GM19324 (cell line): ENCODE measurements around the gene PHYH.
"Not testable (repeated sequence)": the region's sequence is repeated elsewhere in the genome, so short reads cannot be mapped to it uniquely, and the experiment has no call there.

Source experiments
- ATAC-seq: cut with Tn5 transposase; IDR thresholded peaks from one replicate; pipeline ENCODE4 v1.9.1; 2021; ENCODE audit warnings: mild to moderate bottlenecking, moderate library complexity; ENCODE audit not compliant: unreplicated experiment, low FRiP score

The PHYH gene

DNA sequence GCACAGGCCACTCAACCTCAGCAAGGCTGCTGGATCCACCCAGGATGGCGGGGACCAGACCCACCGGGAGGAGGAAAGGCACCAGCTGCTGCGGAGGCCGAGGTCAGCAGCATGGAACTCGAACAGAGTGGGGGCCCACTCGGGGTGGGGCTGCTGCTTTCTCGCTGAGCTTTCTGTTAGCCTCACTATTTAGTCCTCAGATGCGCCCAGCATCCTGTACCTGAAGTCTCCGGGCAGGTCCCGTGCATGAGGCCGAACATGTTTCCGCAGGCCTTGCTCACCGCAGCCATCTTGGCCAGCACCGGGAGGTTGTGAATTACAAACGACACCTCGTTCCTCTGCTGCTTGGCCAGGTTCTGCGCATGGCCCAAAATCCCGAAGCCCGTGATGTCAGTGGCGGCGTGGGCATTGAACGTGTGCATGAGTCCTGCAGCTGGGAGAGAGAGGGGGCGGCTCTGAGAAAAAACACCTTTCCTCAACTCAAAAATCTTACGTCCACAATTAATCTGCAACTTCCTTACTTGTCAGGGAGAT lies 22.8 kb upstream of the PHYH start:
- no peak for ATAC-seq

DNA sequence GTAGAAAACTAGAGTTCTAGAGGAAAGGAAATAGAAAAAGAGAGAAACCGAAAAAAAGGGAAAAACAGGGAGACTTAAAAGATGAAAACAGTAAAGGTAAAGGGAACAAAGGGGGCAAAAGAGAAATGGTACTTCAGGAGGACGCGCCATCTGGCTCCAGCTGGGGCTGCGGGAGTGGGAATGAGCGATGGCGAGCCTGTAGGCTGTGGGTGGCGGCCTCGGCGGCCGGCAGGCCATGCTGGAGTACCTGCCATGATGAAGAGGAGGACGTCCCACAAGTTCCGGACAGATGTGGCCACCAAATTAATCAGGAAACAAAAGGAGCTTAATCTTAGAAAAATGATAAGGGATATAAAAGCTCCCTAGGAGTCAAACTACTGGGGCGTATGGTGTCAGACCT lies 21.7 kb upstream of the PHYH start:
- no peak for ATAC-seq

DNA sequence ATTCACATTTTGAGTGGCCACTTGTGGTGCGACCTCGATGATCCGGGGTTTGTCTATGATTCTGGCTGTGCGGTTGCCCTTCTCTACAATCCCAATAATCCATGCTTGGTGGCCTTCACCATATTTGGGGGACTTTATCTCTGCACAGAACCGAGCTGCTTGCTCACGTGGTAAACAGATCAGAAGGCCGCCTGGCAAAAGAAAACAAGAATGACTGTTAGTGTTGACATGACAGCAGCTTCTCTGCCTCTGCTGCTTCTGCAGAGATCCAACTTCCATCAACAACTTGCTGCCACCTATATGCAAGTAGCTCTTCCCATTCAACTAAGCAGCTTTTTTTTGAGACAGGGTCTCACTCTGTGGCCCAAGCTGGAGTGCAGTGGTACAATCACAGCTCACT lies 19.3 kb upstream of the PHYH start:
- no peak for ATAC-seq

DNA sequence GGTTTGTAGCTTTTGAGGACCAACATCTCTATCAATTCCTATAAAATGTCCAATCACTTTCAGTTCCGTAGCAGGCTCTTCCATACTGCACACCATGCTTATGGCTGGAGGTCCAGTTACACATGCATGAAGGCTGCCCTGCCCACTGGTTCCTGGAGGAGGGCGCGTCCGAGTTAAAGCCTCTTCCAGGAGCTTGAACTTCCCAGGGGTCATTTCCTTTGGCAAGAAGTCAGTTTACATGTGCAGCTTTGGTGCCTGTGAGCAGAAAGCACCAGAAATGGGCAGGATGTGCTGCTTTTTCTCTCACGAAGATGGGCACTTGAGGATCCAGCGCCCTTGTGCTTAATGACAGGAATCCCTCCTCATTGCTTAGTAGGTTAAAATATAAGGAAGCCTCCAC lies 17.6 kb upstream of the PHYH start:
- ATAC-seq: no peak

DNA sequence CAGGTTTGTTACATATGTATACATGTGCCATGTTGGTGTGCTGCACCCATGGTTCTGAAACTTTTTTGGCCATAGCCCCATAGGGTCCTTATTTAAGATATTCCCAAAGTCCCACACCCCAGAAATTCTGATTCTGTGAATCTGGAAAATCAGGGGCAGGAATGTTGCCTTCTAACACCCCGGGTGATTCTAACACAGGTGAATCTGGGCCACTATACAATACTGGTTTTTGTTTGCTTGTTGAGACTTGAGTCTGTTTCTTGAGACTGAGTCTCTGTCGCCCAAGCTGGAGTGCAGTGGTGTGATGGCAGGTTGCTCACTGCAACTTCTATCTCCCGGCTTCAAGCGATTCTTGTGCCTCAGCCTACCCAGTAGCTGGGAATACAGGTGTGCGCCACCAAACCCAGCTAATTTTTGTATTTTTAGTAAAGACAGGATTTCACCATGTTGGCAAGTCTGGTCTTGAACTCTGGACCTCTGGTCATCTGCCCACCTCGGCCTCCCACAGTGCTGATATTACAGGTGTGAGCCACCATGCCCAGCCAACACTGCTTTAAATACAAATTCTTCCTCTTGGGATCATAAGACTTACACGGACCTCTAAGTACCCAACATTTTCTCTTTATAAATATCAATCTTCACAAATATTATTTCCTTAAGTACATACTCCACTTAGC lies 16.9 kb upstream of the PHYH start:
- ATAC-seq: no peak

DNA sequence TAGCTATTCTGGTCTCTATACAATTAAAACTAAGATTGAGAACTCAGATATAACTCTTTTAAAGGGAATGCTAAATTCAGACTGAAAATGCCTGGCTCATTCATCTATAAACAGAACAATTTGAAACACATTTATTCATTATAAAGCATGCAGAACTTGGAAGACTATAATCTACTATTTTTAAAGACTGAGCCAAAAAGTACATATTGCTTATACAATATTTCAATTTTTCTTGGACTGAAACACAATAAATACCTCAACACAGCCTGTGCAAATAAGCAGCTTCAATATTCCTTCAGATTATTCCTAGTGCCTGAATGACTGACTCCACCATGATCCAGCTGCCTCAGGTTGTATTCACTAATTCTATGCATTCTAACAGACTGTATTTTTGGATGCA lies 15.5 kb upstream of the PHYH start:
- no peak for ATAC-seq

DNA sequence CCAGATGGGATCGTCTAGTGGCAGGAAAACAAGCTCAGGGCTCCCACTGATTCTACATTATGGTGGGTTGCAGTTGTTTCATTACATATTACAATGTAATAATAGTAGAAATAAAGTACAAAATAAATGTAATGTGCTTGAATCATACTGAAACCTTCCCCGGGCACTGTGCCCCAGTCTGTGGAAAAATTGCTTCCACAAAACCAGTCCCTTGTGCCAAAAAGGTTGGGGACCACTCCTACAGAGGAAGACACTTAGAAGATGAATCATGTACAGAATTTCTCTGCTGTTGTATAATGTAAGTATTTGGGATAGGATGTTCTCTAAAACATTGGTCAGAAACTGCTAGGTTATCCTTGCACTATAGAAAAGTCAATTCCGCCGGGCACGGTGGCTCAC lies 11.3 kb upstream of the PHYH start:
- no peak for ATAC-seq

DNA sequence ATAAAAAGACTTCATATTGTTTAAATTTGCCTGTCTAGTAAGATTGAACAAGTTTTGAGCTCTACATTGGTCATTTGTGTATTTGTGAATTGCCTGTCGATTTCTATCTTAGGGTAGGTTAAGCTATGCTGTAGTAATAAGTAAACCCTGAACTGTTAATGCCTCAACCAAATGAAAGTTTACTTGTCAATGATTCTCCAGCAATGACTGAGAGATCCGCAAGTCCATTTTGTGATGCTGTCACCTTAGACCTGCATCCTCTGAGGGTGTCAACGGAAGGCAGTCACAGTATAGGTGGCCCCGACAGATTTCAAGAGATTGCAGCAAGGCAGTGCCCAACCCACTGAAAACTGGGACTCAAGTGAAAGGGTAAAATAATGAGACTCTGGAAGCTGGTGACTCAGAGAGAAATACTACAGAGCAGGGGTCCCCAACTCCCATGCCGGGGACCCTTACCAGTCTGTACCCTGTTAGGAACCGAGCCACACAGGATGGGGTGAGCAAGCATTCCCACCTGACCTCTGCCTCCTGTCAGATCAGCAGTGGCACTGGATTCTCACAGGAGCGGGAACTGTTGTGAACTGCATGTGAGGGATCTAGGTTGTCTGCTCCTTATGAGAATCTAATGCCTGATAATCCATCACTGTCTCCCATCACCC lies 10.8 kb upstream of the PHYH start:
- no peak for ATAC-seq

DNA sequence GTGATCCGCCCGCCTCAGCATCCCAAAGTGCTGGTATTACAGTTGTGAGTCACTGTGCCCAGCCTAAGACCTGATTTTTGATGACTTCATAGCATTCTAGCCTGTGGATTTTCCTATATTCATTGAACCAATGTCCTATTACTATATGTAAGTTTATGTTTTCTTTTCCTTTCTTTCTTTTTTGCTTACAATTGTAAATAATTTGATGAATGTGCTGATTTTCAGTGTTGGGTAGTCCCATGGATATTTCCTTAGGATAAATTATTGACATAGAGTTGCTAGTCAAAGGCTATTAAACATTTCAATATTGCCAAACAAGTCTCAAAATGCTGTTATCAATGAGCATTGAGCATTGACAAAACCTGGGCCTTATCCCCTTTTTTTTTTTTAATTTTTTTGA lies 9.9 kb upstream of the PHYH start:
- ATAC-seq: no peak

DNA sequence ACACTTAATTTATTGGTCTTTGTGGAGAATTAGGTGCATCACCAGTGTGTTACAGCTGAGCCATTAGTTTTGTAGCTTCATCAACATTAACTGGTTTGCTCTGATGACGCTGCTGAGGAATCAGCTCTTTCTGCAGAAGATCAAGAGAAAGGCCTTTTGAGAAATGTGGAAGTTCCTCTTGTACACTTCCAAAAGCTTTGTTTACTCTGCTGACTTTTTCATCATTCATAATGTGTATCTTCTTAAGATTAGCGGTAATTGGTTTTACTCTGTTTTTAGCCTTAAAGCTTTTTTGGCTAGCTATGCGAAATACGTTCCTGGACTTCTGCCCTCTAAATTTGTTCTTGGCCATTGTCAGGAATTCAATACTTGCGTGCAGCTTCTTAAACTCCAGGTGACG lies 8.2 kb upstream of the PHYH start:
- ATAC-seq: no peak

DNA sequence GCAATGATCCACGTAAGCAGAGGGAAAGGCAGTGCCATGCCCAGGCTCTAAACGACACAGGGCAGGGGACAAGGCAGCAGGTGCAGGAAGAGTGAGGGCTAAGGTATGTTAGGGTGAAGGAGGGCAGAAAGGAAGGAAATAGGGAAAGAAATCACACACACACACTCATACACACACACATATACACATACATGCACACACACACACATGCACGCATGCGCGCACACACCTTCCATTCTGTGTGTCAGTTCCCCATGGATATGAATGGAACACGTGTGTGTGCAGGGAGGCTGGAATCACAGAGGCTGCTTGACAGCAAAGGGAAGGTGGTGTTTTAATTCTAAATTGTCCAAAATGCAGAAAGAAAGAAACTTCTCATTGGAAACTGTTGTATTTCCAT lies 6.2 kb upstream of the PHYH start:
- no peak for ATAC-seq

DNA sequence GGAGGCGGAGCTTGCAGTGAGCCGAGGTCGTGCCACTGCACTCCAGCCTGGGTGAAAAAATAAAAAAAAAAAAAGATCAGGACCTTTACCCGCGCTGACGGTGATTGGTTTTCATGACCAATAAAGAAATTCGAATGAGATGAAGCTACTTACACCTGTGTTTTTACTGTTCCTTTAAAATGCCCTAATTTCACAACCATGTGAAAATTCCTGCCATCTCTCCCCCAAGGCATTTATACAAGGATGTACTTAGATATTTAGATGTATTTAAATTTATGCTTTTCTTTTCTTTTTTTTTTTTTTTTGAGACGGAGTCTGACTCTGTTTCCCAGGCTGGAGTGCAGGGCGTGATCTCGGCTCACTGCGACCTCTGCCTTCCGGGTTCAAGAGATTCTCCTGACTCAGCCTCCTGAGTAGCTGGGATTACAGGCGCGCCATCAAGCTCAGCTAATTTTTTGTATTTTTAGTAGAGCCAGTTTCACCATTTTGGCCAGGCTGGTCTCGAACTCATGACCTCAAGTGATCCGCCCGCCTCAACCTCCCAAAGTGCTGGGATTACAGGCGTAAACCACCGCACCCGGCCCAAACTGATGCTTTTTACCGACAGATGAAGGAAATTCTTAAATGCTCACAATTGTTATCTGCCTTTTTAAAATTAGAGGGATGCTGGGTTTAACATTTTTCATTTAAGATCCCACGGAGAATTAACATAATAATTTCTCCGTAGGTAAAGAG lies 3.1 kb upstream of the PHYH start:
- ATAC-seq: no peak

DNA sequence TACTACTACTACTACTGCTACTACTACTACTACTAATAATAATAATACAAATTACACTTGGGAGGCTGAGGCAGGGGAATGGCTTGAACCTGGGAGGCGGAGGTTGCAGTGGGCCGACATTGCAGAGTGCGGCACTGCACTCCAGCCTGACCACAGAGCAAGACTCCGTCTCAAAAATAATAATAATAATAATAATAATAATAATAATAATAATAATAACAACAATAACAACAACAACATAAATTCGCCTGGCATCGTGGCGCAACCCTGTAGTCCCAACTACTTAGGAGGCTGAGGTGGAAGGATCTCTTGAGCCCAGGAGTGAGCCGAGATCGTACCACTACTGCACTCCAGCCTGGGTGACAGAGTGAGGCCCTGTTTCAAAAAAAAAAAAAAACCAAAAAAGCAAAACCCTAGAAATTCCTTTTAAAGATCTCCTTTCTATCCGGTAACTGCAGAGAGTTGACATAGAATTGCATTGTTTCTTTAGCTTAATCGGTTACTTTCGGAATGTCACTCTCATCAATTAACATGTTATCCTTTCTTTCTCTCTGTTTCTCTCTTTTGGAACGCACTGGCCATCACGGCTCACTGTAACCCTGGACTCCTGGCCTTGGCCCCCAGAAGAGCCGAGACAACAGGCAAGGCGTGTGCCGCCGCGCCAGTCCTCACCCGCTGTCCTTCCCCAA lies 972 bp downstream of the PHYH start:
- ATAC-seq: no peak

DNA sequence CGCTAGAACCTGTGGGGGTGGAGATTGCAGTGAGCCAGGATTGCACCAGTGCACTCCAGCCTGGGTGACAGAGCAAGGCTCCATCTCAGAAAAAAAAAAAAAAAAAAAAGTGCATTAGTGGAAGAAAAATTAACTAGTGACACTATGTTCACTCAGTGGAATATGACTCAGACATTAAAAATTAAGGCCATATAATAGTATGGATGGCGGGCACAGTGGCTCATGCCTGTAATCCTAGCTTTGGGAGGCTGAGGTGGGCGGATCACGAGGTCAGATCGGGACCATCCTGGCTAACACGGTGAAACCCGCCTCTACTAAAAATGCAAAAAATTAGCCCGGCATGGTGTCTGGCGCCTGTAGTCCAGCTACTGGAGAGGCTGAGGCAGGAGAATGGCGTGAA lies 3.4 kb downstream of the PHYH start:
- no peak for ATAC-seq

DNA sequence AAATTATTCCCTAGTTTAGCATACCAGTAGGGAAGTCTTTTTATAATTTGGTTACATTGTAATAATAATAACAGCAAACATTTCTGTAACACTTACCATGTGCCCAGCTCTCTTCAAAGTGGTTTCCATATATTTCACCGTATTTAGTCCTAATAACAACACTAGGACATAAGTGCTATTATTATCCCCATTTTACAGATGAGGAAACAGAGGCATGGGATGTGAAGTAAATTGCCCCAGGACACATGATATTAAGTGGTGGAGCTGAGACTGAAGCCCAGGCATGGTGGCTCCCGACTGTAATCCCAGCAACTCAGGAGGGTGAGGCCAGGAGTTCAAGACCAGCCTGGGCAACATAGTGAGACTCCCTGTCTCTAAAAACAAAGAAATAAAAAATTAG lies 5.1 kb downstream of the PHYH start:
- no peak for ATAC-seq

DNA sequence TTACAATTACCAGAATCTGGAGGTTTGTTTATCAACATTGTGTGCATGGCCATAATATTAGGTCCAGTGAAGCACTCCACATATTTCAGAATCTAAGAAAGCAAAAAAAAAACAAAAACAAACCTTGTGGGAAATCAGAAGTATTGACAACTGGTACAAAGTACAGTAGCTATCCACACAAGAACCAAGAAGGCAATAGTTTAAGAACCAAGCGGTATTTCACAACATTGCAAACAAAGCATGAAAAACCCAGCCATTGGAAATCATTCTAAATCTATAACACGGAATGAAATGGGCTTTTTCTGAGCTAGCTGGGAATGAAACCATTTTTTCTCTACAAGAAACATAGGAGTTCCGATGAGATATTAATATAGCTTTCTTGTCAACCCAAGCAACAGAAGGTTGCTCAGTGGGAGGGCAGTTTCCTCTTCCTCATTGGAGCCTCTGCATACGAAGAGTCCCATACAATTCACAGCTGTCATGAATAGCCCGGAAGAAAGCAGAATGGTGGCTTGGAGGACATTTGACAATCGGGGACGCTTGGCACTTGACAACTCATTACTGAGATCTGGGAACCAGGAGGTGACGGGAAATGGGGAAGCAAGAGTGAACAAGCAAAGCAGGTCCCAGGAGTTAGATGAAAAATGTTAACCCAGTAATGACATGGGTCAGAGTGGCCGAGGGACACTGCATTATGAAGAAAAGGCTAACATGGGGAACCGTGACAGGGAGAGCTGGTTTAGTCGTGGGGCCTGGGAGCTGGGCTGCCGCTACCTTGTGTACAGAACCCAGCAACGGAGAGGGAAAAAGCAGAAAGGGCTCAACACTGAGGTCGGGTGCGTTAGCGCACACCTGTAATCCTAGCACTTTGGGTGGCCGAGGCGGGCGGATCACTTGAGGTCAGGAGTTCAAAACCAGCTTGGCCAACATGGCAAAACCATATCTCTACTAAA lies 7.8 kb downstream of the PHYH start:
- no peak for ATAC-seq

DNA sequence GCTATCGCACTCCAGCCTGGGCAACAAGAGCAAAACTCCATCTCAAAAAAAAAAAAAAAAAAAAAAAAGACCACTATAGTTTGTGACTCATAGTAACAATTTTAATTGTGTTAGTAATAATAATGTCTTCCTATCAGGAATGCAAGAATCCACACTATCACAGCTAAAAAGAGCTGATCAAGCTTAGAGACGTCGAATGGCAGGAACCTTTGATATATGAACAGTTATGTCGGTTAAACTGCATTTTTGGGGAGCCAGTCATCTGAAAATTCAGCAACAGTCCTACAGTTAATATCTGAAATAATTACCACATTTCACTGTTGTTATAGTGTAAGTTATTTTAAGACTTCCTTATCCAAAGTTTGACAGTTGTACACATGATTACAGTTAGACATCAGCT lies 8.8 kb downstream of the PHYH start:
- no peak for ATAC-seq

DNA sequence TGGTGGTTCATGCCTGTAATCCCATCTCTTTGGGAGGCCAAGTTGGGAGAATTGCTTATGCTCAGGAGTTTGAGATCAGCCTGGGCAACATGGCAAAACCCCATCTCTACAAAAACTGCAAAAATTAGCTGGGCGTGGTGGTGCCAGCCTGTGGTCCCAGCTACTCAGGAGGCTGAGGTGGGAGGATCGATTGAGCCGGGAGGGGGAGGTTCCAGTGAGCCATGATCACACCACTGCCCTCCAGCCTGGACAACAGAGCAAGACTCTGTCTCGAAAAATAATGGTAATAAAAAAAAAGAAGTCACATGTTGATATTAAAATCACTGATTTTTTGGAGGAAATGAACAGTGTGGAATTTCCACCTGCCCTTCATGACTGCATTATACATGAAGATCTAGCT lies 15.8 kb downstream of the PHYH start:
- ATAC-seq: no peak

DNA sequence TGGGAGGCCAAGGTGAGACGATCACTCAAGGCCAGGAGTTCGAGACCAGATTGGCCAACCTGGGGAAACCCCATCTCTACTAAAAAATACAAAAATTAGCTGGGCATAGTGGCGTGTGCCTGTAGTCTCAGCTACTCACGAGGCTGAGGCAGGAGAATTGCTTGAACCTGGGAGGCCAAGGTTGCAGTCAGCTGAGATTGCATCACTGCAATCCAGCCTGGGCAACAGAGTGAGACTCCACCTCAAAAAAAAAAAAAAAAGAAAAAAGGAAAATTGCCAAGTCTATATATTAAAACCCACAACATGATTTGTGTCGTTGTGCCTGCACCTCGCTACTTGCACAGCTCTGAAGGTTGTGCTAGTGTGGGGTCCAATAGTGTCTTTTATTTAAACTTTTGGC lies 17.5 kb downstream of the PHYH start:
- ATAC-seq: not testable (repeated sequence)

DNA sequence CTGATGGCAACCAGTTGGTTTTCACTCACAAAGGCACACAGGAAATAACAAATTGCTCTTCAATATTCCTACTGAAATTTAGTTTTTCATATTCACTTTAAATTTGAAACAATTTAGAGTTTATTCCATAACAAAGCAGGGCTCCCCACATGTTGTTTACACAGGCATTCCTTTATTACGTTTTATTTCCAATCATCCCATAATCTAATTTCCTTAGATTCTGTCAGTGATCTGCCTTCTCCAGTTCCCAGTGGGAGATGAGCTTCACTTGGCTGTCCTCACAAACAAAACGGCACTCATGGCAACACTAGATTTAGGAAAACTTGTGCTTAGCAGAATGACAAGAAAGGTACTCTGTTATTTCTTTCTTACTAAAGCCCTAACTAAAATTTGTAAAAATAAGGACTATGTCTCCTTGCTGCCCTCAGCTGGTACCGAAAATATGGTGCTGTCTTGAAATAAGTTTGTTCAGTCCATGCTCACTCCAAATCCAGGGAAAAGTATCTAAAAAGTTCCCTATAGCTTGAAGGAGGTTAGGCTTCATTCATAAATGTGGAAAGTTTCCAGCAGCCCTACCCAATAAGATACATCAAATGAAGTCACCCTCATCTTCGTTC lies 23.0 kb downstream of the PHYH start:
- ATAC-seq: no peak
